Right lobe of liver (tissue), 4 donors: ENCODE data around the gene MED12L.

Source experiments
- CTCF ChIP-seq, 4 donors: fragments of 200-600 bp in 3 of 4; fragments of 450-650 bp in 1 of 4; IDR thresholded peaks; one replicate each; pipeline versions ENCODE4 v1.5.1 to v1.8.0; 2016 to 2022; ENCODE audit warnings: antibody characterized with exemption in 4 of 4, mild to moderate bottlenecking in 2 of 4
- POLR2A ChIP-seq: fragments of 450-650 bp; IDR thresholded peaks from one replicate; pipeline ENCODE4 v1.6.1; 2017; ENCODE audit warnings: antibody characterized with exemption, mild to moderate bottlenecking
- donor health status: DM: no; HTN: no; CAD: no.
- donor health status: DM: no; HTN: no; CAD: no.
- donor health status: DM: no; HTN: yes; CAD: no.

- TF ChIP-seq CTCF (IDR thresholded peaks at IDR 0.05) (peak; percentile 56 to 68 (median 58)), POLR2A (no peak)
Measured at GRCh38 chr3:151156618-151157216, 71.3 kb downstream of the MED12L start.
